ENCODE data around the gene DIAPH2. TPM values are rescaled to one million over a fixed set of nuclear protein-coding genes. Genes with fewer than 3 reads are reported as not detected.

Gene DIAPH2
- total and polyA plus RNA-seq, 2 experiments from 2014 or later = 16.2 to 56.6 TPM

DNA sequence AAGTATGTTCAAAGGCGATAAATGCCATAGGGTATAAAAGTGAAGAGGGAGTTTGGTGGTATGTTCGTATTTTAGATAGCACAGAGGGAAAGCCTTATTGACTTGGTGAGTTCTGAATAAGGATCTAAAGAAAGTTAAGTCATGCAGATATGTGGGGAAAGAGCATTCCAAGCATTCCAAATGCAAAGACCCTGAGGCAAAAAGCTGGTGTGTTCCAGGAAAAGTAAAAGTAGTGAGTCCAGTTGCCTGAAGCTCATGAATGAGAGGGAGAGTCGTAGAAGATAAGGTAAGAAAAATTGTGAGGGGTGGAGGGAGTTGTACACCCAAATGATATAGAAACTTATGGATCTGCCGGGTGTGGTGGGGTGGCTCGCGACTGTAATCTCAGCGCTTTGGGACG lies 625.7 kb downstream of the DIAPH2 start:
- Mint-ChIP-seq H3K27me3 (ENCODE audit: insufficient read depth, low read depth, poor library complexity) (peaks cover 2% of the 10 kb centered on the region), H3K36me3 (ENCODE audit: low read depth) (peaks cover 18% of the 10 kb centered on the region; the same call in 2 of the 3 replicates), H3K4me3 (peak overlapping the region; percentile 82), H3K4me1 (peaks cover 14% of the 10 kb centered on the region), H3K9me3 (no peaks in the 10 kb centered on the region), H3K27ac (peak overlapping the region; percentile 97)
- H3K79me2 ChIP-seq (replicated peaks; ENCODE audit: insufficient read depth) = peaks cover 49% of the 10 kb centered on the region
- peak overlapping the region; percentile 94 for H3K27ac ChIP-seq (ENCODE audit: low read depth)
- H3F3A ChIP-seq (replicated peaks; ENCODE audit: low read depth) = no peaks in the 10 kb centered on the region
- no peaks in the 10 kb centered on the region; the same call in 1 of the 2 replicates for H4K20me1 ChIP-seq (replicated peaks; ENCODE audit: insufficient read depth)
- no peaks in the 10 kb centered on the region for H3K36me3 ChIP-seq (ENCODE audit: insufficient read depth)
- no peak for TF ChIP-seq JUNB (IDR thresholded peaks at IDR 0.05; ENCODE audit: unreplicated experiment)
- TF ChIP-seq POLR2AphosphoS5 (IDR thresholded peaks at IDR 0.05; ENCODE audit: low read depth) = peak; percentile 53
- no peak for TF ChIP-seq CREB1 (CRISPR knock-in tag; IDR thresholded peaks at IDR 0.05; ENCODE audit: low read depth)
- no peak for TF ChIP-seq EZH2 (IDR thresholded peaks at IDR 0.05; ENCODE audit: low read depth, unreplicated experiment)
- H3K4me1 ChIP-seq (ENCODE audit: insufficient read depth) = peaks cover 19% of the 10 kb centered on the region
- H3K4me2 ChIP-seq = peak overlapping the region; percentile 85
- DNase-seq (ENCODE audit: low spot score) (peak; percentile 87), ATAC-seq (peak; percentile 90)
- peak overlapping the region; percentile 86 for H3K4me3 ChIP-seq
- no peaks in the 10 kb centered on the region for H3K27me3 ChIP-seq (ENCODE audit: insufficient read depth)
- no peak overlapping the region for H2AFZ ChIP-seq
- no peaks in the 10 kb centered on the region for H3K9me2 ChIP-seq (ENCODE audit: insufficient read depth)

DNA sequence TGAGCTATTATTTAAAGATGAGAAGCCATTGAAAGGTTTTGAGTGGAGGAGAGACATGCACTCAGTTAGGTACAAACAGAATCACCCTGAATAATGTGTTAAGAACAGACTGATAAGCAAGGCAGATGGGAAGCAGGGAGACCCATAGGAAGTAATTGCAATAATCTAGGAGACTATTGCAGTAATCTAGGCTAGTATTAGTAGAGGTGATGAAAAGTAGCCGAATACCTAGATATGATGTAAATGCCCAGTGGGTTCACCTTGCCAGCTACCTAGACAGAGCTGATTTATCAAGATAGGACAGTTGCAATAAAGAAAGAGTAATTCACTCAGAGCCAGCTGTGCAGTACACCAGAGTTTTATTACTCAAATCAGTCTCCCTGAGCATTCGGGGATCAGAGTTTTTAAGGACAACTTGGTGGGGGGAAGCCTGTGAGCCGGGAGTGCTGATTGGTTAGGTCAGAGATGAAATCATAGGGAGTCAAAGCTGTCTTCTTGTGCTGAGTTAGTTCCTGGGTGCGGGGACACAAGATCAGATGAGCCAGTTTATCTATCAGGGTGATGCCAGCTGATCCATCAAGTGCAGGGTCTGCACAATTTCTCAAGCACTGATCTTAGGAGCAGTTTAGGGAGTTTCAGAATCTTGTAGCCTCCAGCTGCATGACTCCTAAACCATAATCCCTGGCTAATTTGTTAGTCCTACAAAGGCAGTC lies 626.6 kb downstream of the DIAPH2 start:
- Histone ChIP-seq H3K9me2 (ENCODE audit: insufficient read depth) (no peaks in the 10 kb centered on the region), H3K4me1 (ENCODE audit: insufficient read depth) (peaks cover 21% of the 10 kb centered on the region), H3K27ac (ENCODE audit: low read depth) (peak overlapping the region; percentile 94), H4K20me1 (replicated peaks; ENCODE audit: insufficient read depth) (no peaks in the 10 kb centered on the region; the same call in 1 of the 2 replicates), H3K27me3 (ENCODE audit: insufficient read depth) (no peaks in the 10 kb centered on the region), H3K4me2 (peak overlapping the region; percentile 85), H3K79me2 (replicated peaks; ENCODE audit: insufficient read depth) (peaks cover 58% of the 10 kb centered on the region), H3K36me3 (ENCODE audit: insufficient read depth) (no peaks in the 10 kb centered on the region), H2AFZ (no peak overlapping the region), H3K4me3 (peak overlapping the region; percentile 86), H3F3A (replicated peaks; ENCODE audit: low read depth) (no peaks in the 10 kb centered on the region)
- peak overlapping the region; percentile 82 for H3K4me3 Mint-ChIP-seq
- H3K27ac Mint-ChIP-seq = peak overlapping the region; percentile 97
- peaks cover 4% of the 10 kb centered on the region for H3K27me3 Mint-ChIP-seq (ENCODE audit: insufficient read depth, low read depth, poor library complexity)
- DNase-seq (ENCODE audit: low spot score) = peak; percentile 12
- no peaks in the 10 kb centered on the region for H3K9me3 Mint-ChIP-seq
- ATAC-seq = peak; percentile 14; the same call in 1 of the 3 replicates
- peaks cover 14% of the 10 kb centered on the region for H3K4me1 Mint-ChIP-seq
- peaks cover 22% of the 10 kb centered on the region; the same call in 2 of the 3 replicates for H3K36me3 Mint-ChIP-seq (ENCODE audit: low read depth)
- TF ChIP-seq CREB1 (CRISPR knock-in tag; IDR thresholded peaks at IDR 0.05; ENCODE audit: low read depth) (no peak), EZH2 (IDR thresholded peaks at IDR 0.05; ENCODE audit: low read depth, unreplicated experiment) (no peak), POLR2AphosphoS5 (IDR thresholded peaks at IDR 0.05; ENCODE audit: low read depth) (no peak), STAT1 (IDR thresholded peaks at IDR 0.05; ENCODE audit: unreplicated experiment) (no peak), JUNB (IDR thresholded peaks at IDR 0.05; ENCODE audit: unreplicated experiment) (no peak), NANOG (IDR thresholded peaks at IDR 0.05; ENCODE audit: borderline replicate concordance) (no peak)
- TF ChIP-seq, protein P1, sequence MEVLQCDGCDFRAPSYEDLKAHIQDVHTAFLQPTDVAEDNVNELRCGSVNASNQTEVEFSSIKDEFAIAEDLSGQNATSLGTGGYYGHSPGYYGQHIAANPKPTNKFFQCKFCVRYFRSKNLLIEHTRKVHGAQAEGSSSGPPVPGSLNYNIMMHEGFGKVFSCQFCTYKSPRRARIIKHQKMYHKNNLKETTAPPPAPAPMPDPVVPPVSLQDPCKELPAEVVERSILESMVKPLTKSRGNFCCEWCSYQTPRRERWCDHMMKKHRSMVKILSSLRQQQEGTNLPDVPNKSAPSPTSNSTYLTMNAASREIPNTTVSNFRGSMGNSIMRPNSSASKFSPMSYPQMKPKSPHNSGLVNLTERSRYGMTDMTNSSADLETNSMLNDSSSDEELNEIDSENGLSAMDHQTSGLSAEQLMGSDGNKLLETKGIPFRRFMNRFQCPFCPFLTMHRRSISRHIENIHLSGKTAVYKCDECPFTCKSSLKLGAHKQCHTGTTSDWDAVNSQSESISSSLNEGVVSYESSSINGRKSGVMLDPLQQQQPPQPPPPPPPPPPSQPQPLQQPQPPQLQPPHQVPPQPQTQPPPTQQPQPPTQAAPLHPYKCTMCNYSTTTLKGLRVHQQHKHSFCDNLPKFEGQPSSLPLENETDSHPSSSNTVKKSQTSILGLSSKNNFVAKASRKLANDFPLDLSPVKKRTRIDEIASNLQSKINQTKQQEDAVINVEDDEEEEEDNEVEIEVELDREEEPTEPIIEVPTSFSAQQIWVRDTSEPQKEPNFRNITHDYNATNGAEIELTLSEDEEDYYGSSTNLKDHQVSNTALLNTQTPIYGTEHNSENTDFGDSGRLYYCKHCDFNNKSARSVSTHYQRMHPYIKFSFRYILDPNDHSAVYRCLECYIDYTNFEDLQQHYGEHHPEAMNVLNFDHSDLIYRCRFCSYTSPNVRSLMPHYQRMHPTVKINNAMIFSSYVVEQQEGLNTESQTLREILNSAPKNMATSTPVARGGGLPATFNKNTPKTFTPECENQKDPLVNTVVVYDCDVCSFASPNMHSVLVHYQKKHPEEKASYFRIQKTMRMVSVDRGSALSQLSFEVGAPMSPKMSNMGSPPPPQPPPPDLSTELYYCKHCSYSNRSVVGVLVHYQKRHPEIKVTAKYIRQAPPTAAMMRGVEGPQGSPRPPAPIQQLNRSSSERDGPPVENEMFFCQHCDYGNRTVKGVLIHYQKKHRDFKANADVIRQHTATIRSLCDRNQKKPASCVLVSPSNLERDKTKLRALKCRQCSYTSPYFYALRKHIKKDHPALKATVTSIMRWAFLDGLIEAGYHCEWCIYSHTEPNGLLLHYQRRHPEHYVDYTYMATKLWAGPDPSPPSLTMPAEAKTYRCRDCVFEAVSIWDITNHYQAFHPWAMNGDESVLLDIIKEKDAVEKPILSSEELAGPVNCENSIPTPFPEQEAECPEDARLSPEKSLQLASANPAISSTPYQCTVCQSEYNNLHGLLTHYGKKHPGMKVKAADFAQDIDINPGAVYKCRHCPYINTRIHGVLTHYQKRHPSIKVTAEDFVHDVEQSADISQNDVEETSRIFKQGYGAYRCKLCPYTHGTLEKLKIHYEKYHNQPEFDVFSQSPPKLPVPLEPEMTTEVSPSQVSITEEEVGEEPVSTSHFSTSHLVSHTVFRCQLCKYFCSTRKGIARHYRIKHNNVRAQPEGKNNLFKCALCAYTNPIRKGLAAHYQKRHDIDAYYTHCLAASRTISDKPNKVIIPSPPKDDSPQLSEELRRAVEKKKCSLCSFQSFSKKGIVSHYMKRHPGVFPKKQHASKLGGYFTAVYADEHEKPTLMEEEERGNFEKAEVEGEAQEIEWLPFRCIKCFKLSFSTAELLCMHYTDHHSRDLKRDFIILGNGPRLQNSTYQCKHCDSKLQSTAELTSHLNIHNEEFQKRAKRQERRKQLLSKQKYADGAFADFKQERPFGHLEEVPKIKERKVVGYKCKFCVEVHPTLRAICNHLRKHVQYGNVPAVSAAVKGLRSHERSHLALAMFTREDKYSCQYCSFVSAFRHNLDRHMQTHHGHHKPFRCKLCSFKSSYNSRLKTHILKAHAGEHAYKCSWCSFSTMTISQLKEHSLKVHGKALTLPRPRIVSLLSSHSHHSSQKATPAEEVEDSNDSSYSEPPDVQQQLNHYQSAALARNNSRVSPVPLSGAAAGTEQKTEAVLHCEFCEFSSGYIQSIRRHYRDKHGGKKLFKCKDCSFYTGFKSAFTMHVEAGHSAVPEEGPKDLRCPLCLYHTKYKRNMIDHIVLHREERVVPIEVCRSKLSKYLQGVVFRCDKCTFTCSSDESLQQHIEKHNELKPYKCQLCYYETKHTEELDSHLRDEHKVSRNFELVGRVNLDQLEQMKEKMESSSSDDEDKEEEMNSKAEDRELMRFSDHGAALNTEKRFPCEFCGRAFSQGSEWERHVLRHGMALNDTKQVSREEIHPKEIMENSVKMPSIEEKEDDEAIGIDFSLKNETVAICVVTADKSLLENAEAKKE (CRISPR knock-in tag; IDR thresholded peaks at IDR 0.05) = no peak
- TF ChIP-seq, protein P2, sequence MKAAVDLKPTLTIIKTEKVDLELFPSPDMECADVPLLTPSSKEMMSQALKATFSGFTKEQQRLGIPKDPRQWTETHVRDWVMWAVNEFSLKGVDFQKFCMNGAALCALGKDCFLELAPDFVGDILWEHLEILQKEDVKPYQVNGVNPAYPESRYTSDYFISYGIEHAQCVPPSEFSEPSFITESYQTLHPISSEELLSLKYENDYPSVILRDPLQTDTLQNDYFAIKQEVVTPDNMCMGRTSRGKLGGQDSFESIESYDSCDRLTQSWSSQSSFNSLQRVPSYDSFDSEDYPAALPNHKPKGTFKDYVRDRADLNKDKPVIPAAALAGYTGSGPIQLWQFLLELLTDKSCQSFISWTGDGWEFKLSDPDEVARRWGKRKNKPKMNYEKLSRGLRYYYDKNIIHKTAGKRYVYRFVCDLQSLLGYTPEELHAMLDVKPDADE (IDR thresholded peaks at IDR 0.05) = no peak
- TF ChIP-seq, protein P3, sequence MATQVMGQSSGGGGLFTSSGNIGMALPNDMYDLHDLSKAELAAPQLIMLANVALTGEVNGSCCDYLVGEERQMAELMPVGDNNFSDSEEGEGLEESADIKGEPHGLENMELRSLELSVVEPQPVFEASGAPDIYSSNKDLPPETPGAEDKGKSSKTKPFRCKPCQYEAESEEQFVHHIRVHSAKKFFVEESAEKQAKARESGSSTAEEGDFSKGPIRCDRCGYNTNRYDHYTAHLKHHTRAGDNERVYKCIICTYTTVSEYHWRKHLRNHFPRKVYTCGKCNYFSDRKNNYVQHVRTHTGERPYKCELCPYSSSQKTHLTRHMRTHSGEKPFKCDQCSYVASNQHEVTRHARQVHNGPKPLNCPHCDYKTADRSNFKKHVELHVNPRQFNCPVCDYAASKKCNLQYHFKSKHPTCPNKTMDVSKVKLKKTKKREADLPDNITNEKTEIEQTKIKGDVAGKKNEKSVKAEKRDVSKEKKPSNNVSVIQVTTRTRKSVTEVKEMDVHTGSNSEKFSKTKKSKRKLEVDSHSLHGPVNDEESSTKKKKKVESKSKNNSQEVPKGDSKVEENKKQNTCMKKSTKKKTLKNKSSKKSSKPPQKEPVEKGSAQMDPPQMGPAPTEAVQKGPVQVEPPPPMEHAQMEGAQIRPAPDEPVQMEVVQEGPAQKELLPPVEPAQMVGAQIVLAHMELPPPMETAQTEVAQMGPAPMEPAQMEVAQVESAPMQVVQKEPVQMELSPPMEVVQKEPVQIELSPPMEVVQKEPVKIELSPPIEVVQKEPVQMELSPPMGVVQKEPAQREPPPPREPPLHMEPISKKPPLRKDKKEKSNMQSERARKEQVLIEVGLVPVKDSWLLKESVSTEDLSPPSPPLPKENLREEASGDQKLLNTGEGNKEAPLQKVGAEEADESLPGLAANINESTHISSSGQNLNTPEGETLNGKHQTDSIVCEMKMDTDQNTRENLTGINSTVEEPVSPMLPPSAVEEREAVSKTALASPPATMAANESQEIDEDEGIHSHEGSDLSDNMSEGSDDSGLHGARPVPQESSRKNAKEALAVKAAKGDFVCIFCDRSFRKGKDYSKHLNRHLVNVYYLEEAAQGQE (IDR thresholded peaks at IDR 0.05; ENCODE audit: unreplicated experiment) = no peak

Data from GM23338 (cell line).